DOHH2 (cell line): ENCODE results near the gene LARP1B.

Source experiments
- CTCF ChIP-seq: fragments of 200-600 bp; sonication (generic); IDR thresholded peaks from one replicate; pipeline ENCODE4 v1.5.1; 2014; ENCODE audit warnings: antibody characterized with exemption, mild to moderate bottlenecking, low read depth, low read length; ENCODE audit not compliant: poor library complexity, severe bottlenecking
- EZH2phosphoT487 ChIP-seq: fragments of 200-600 bp; sonication (generic); IDR thresholded peaks from 2 replicates; pipeline ENCODE4 v1.6.1; 2017; ENCODE audit warnings: borderline replicate concordance, mild to moderate bottlenecking, antibody characterized with exemption, low read length, moderate library complexity, mixed read lengths

GRCh38 chr4:128234836-128235235 lies 173.7 kb downstream of the LARP1B start:
- TF ChIP-seq CTCF (no peak), EZH2phosphoT487 (no peak)
